ENCODE data around the gene CDC42. TPM values are rescaled to one million over a fixed set of nuclear protein-coding genes. Genes with fewer than 3 reads are reported as not detected.

The CDC42 gene
- total RNA-seq, 1 experiment from 2014 or later: 245 TPM

GRCh38 chr1:22104865-22105437 lies 52.4 kb downstream of the CDC42 start:
- no TSS peak for BruUV-seq (replicated peaks)
- H3K4me1 ChIP-seq (ENCODE audit: insufficient read depth, low read length): no peaks in the 10 kb centered on the region
- ChIA-PET CTCF (interaction anchor here (0.6 to 1.2 kb wide), 2 partner anchors 54 to 311 kb away, joined by 4 to 24 read pairs; no protein-coding TSS in a partner anchor), POLR2A (ENCODE audit: unreplicated experiment) (no interaction called here)
- H3K4me2 ChIP-seq (ENCODE audit: low read length): no peak overlapping the region
- H3K9ac ChIP-seq (ENCODE audit: low read length): no peak overlapping the region
- ATAC-seq: no peak
- no peaks in the 10 kb centered on the region for H3K9me3 ChIP-seq (ENCODE audit: low read length)
- no peak for DNase-seq
- peaks cover 18% of the 10 kb centered on the region for H3K36me3 ChIP-seq (ENCODE audit: low read depth, low read length)
- no peak for TF ChIP-seq CTCF (conservative IDR thresholded peaks at IDR 0.05; ENCODE audit: low read depth, low read length)
- TF ChIP-seq EZH2phosphoT487 (IDR thresholded peaks at IDR 0.05; ENCODE audit: borderline replicate concordance, low read length): no peak
- TF ChIP-seq EZH2 (IDR thresholded peaks at IDR 0.05; ENCODE audit: low read length, unreplicated experiment): no peak
- H3K9me2 ChIP-seq (replicated peaks; ENCODE audit: low read length): no peaks in the 10 kb centered on the region
- no peak overlapping the region for H2AFZ ChIP-seq (ENCODE audit: low read length)
- H3K4me3 ChIP-seq (ENCODE audit: low read length): no peak overlapping the region
- H3K27ac ChIP-seq (ENCODE audit: low read length): no peak overlapping the region
- H3K79me2 ChIP-seq (ENCODE audit: low read length): peaks cover 13% of the 10 kb centered on the region; the same call in 1 of the 2 replicates
- H3K27me3 ChIP-seq (ENCODE audit: low read length): no peaks in the 10 kb centered on the region
- intact Hi-C loops (cut with micrococcal nuclease): loop anchor here (1.0 kb wide), 1 partner anchor 311 kb away; no protein-coding TSS in a partner anchor
- peaks cover 2% of the 10 kb centered on the region for H3F3A ChIP-seq (ENCODE audit: low read length, unreplicated experiment)
- H4K20me1 ChIP-seq (ENCODE audit: low read length): peaks cover 23% of the 10 kb centered on the region; the same call in 1 of the 2 replicates

- Histone ChIP-seq H3K4me2 (ENCODE audit: low read length) (no peak overlapping the region), H3K27ac (ENCODE audit: low read length) (no peak overlapping the region), H3K4me3 (ENCODE audit: low read length) (no peak overlapping the region), H4K20me1 (ENCODE audit: low read length) (peaks cover 23% of the 10 kb centered on the region; the same call in 1 of the 2 replicates), H3K9me2 (replicated peaks; ENCODE audit: low read length) (no peaks in the 10 kb centered on the region), H3K36me3 (ENCODE audit: low read depth, low read length) (peaks cover 14% of the 10 kb centered on the region), H3K79me2 (ENCODE audit: low read length) (peaks cover 8% of the 10 kb centered on the region; the same call in 1 of the 2 replicates), H3K4me1 (ENCODE audit: insufficient read depth, low read length) (no peaks in the 10 kb centered on the region), H3K9ac (ENCODE audit: low read length) (no peak overlapping the region), H3K9me3 (ENCODE audit: low read length) (no peaks in the 10 kb centered on the region), H3F3A (ENCODE audit: low read length, unreplicated experiment) (peaks cover 2% of the 10 kb centered on the region), H3K27me3 (ENCODE audit: low read length) (no peaks in the 10 kb centered on the region), H2AFZ (ENCODE audit: low read length) (no peak overlapping the region)
- peak; percentile 91 for TF ChIP-seq CTCF (conservative IDR thresholded peaks at IDR 0.05; ENCODE audit: low read depth, low read length)
- no peak for TF ChIP-seq EZH2 (IDR thresholded peaks at IDR 0.05; ENCODE audit: low read length, unreplicated experiment)
- no peak for TF ChIP-seq EZH2phosphoT487 (IDR thresholded peaks at IDR 0.05; ENCODE audit: borderline replicate concordance, low read length)
- CTCF ChIA-PET: interaction anchor here (0.6 to 1.2 kb wide), 2 partner anchors 53 to 310 kb away, joined by 4 to 24 read pairs; no protein-coding TSS in a partner anchor
- BruUV-seq (replicated peaks): no TSS peak
- POLR2A ChIA-PET (ENCODE audit: unreplicated experiment): no interaction called here
- ATAC-seq: peak; percentile 63
- intact Hi-C loops (cut with micrococcal nuclease): loop anchor here (1.0 kb wide), 1 partner anchor 311 kb away; no protein-coding TSS in a partner anchor
- DNase-seq: peak; percentile 75
Observed at GRCh38 chr1:22105611-22106207, 53.2 kb downstream of the CDC42 start.

- ATAC-seq (no peak), DNase-seq (no peak)
- peaks cover 14% of the 10 kb centered on the region for H3K36me3 ChIP-seq (ENCODE audit: low read depth, low read length)
Observed at GRCh38 chr1:22107126-22107525, 54.6 kb downstream of the CDC42 start.

More at GRCh38 chr1:22107126-22107525, 54.6 kb downstream of the CDC42 start:
- no peaks in the 10 kb centered on the region for H3K9me3 ChIP-seq (ENCODE audit: low read length)
- H3K4me3 ChIP-seq (ENCODE audit: low read length): no peak overlapping the region
- peaks cover 8% of the 10 kb centered on the region; the same call in 1 of the 2 replicates for H3K79me2 ChIP-seq (ENCODE audit: low read length)
- no peak overlapping the region for H3K9ac ChIP-seq (ENCODE audit: low read length)
- peaks cover 23% of the 10 kb centered on the region; the same call in 1 of the 2 replicates for H4K20me1 ChIP-seq (ENCODE audit: low read length)
- no peak overlapping the region for H3K4me2 ChIP-seq (ENCODE audit: low read length)
- TF ChIP-seq CTCF (conservative IDR thresholded peaks at IDR 0.05; ENCODE audit: low read depth, low read length) (no peak), EZH2 (IDR thresholded peaks at IDR 0.05; ENCODE audit: low read length, unreplicated experiment) (no peak), EZH2phosphoT487 (IDR thresholded peaks at IDR 0.05; ENCODE audit: borderline replicate concordance, low read length) (no peak)
- intact Hi-C loops (cut with micrococcal nuclease): no loop called here
- no peaks in the 10 kb centered on the region for H3K4me1 ChIP-seq (ENCODE audit: insufficient read depth, low read length)
- peaks cover 2% of the 10 kb centered on the region for H3F3A ChIP-seq (ENCODE audit: low read length, unreplicated experiment)
- no peak overlapping the region for H2AFZ ChIP-seq (ENCODE audit: low read length)
- no peaks in the 10 kb centered on the region for H3K9me2 ChIP-seq (replicated peaks; ENCODE audit: low read length)
- ChIA-PET POLR2A (ENCODE audit: unreplicated experiment) (no interaction called here), CTCF (no interaction called here)
- no peak overlapping the region for H3K27ac ChIP-seq (ENCODE audit: low read length)
- no TSS peak for BruUV-seq (replicated peaks)
- no peaks in the 10 kb centered on the region for H3K27me3 ChIP-seq (ENCODE audit: low read length)
